GM19452 (cell line): ENCODE results near the gene MREG.
"Not testable (repeated sequence)": the region's sequence is repeated elsewhere in the genome, so short reads cannot be mapped to it uniquely, and the experiment has no call there.

Experiments
- ATAC-seq: cut with Tn5 transposase; IDR thresholded peaks from one replicate; pipeline ENCODE4 v1.9.1; 2021; ENCODE audit not compliant: unreplicated experiment

MREG gene

GRCh38 chr2:215965532-215966165, 47.7 kb downstream of the MREG start:
- ATAC-seq = no peak

DNA sequence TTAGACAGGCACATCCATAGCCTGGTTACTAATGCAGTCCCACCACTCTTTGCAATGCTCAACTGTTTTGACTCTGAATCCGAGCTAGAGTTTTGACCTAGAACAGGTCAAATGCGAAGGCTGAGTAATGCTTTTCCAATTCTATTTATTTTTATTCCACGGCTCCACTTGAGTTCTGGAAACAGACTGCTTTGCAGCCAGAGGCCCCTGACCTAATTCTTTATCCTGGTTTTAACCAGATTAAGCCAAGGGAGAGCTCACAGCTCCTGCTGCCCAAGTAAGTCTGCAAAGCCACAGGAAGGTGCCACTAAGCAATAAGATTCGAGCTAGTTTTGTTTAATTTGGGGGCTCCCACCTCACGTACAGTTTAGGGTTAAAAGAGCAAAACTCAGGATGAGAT, 51.4 kb downstream of the MREG start:
- no peak for ATAC-seq

DNA sequence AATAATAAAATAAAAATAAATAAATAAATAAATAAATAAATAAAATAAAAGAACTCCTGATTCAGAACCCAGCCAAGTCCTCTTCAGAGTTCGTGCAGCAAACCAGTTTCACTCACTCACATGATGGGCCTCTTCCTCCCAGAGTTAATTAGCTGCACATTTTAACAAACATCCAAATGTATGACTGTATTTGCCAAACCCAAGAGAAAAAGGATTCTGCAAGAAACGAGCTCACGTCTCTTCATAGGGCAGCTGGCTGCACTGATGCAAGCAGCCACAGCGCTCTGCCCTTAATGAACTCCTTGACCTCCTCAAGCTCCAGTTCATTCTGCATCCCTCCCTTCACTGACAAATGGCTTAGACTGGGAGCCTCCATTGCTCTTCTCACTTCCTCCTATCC, 55.1 kb downstream of the MREG start:
- ATAC-seq = no peak

DNA sequence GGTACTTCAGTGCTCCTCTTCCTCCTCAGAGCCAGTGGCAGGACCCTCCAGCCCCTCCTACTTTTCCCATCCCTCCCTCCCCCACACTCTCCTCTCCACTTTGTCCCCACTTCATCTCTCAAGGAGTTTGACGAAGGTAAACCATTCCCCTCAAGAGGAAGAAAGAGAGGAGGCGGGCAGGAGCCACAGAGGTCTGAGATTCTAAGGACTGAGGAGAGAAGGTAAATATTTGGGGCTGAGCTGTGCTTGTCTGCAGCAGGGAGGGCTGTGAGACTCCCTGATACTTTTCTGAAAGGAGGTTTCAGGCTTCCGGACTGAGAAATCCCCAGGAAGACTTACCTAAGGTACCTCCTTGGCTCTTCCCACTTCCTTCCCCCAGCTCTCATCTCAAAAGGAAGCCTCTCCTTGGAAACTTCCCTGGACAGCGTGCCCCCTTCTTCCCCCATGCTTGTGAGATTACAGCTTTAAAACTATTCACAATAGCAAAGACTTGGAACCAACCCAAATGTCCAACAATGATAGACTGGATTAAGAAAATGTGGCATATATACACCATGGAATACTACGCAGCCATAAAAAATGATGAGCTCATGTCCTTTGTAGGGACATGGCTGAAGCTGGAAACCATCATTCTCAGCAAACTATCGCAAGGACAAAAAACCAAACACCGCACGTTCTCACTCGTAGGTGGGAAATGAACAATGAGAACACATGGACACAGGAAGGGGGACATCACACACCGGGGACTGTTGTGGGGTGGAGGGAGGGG, 55.8 kb downstream of the MREG start:
- ATAC-seq = not testable (repeated sequence)

DNA sequence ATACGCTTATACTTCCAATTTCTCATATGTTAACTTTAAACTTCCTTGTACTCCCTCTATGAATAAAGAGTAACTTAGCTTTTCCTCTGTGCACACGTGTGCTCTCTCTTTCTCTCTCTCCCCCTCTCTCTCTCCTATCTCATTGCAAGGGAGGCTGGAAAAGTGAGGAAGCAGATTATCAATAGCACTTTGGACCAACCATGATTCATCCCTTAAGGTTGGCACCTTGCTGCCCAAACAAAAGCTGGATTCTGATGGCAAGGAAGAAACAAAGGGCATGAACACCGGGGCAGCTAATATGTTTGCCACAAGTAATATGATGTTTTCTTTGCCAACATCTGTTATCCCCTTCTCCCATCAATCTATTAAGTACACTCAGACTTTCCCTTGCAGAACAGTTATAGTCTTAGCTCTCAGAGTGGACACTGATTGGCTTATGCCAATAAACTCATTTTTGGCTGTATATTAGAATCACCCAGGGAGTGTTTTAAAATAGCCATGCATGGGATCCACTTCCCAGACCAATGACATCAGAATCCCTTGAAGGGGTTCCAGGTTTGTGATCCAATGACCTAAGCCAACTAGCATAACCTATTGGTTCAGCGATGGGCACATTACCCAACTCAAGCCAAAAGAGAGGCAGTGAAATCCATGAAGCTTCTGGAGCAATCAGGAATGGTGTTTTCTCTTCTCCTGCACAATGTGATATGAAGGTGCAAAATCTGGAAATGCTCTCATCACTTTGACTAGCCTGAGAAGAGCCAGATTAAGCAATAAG, 60.3 kb downstream of the MREG start:
- ATAC-seq = no peak

GRCh38 chr2:215951558-215951957, 61.8 kb downstream of the MREG start:
- ATAC-seq = no peak

- peak; percentile 83 for ATAC-seq
Observed at GRCh38 chr2:215949991-215950404, 63.4 kb downstream of the MREG start.

DNA sequence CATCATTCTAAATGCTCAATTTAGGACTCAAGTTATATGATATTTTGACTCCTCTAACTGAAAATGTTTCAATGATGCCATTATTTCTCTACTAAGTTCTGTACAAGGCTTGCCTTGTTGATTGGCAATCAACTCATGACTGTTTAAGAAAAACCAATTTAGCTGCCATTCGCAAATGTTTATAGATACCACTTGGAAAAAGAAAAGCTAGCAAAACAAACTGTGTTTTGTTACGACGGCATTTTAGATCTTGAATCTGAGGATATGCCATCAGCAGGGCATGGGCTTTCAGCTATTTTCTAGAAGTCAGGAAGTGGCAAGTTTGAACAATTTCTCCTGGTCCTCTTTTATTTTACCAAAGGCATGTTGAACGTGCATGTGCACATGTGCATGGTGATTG, 65.3 kb downstream of the MREG start:
- ATAC-seq = no peak

- no peak for ATAC-seq
Observed at GRCh38 chr2:215946586-215946985, 66.8 kb downstream of the MREG start.

DNA sequence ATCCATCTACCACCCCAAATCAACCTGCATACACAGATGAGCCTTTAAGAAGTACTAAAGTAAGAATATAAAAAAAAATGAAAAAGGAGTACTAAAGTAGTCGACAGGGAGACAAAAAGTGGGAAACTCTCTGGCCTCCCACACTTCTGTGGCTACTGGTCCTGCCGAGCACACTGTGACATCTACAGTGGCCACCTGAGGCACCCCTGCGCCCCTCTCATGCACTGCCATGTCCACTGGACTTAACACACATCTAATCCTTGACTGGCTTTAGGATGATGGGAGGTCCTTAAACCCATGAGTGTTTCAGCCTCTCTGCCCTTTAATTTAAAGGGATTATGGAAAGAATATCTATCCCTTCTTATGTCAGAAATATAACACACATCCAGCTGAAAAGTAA, 71.2 kb downstream of the MREG start:
- ATAC-seq = no peak

DNA sequence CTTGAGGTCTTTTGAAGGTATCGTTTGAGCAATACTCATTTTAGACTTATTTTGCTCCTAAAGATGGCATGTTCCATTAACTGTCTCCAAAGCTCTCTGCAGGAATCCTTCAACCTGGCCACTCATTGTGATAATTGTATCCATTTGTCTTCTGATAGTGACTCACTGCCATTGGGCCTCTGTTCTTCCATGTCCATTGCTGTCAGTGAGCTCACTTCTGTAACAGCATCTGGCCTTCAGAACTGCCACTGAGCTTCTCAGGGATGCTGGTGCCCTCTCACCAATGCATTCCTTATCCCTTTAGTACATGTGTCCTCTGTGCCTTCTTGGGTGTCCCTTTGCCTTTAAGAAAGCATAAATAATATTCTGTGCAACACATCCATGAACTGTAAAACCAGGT, 71.6 kb downstream of the MREG start:
- ATAC-seq = no peak

DNA sequence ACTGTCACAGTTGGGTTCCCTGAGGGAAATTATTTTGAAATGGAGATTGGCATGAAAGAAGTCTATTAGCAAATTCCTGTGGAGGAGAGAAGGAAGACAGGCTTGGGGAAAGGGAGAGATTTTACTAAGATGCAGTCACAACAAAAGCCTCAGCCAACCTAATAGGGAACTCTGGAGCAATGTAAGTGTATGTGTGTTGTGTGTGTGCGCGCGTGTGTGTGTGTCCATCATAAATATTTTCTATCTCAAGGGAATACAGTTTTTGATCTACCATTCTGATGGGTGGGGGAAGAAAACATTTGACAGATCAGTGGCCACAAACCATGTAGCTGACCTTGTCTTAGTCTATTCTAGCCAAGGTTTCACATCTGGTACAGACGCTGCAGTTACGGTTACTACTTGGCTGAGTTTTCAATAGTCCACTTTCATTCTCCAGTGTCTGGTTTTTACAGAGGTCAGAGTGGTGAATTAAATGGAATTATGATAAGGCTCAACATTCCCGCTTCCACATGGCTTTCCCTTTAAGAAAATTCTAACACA, 72.6 kb downstream of the MREG start:
- no peak for ATAC-seq

- ATAC-seq = no peak
Observed at GRCh38 chr2:215937190-215937589, 76.2 kb downstream of the MREG start.

- ATAC-seq = no peak
Observed at GRCh38 chr2:215933151-215933550, 80.2 kb downstream of the MREG start.

DNA sequence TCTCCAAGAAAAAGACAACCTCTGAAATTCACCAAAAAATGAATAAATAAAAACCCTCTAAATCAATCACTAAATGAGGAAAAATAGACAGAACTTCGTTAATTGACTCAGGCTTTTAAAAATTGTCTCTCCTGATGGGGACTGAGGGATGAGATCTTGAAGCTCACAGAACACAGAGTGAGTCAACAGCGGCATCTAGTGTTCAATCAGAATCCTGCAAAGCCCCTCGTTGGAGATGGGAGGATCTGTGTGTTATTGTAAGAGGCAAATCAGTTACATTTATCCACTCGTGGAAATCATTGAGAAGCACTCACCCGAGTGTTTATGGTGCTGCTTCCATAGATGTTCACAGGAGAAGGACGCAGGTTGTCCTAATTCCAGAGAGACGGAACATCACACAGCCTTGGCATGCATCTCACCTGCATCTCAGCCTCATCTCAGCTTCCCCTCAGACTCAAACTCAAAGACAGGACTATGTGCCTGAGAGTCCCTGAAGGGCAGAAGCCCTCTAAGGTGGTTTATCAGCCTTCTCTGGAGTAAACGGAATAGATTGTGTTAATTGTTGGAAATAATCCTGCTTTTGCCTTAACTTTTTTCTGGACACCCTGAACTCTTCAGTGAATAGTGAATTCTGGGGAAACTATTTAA, 82.0 kb downstream of the MREG start:
- ATAC-seq = peak; percentile 84

DNA sequence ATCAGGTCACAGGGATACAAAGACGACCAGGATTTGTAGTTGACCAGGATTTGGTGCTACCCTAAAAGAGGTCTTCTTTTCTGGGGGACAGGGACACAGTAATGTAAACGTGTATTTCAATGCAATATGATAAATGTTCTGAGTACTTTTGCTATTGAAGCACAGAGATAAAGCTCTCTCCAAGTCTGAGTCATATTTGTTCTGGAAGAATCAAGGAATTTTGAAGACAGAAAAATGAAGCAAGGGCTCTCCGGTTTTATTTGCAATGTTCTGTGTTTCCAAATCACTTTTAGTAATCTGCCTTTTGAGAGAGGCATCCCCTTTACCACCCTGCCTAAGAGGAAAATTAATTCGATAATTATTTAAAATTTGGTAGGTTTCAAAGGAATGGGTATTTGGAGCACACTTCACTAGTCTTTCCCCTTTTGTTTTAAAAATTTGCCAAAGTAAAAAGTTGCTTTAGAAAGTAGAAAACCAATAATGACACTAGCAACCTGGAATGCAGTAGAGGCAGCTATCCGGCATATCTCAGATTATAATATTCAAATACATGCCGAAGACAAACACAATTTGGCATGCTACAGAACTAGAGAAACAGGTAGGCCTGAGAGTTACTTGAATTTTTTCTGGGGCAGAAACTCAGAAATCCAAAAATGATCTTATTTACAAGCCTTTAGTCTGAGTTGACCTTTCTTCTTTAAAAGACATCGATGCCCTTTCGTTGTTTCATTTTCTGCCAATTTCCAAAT, 82.7 kb downstream of the MREG start:
- ATAC-seq = no peak

DNA sequence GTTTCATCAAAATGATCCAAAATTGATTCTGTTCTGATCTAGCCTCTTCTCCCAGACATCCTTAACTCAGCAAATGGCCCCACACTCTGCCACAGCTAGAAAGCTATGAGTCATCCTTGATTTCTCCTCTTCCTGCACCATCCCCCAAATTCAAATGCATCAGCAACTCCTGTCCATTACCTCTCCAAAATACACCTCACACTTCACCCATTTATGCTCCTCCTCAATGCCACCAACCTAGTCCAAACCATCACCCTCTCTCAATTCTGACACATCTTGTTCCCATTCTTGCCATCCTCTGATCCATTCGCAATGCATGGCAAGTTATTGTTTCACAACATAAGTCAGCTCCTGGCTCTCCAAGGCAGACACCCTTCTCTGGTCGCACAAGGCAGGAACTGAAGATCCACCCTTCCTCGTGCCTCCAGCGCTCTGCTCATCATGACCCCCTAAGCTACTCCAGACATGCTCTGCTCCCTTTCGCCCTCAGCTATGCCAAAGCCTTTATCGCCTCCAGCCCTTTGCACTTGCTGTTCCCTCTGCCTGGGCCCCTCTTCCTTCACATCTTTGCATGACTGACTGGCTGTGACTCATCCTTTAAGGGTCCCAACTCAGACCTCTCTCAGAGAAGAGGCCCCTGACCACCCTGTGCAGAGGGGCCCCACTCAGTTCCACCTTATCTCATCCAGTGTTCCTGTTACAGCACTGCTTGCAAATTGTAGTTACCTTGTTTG, 83.6 kb downstream of the MREG start:
- ATAC-seq = no peak

DNA sequence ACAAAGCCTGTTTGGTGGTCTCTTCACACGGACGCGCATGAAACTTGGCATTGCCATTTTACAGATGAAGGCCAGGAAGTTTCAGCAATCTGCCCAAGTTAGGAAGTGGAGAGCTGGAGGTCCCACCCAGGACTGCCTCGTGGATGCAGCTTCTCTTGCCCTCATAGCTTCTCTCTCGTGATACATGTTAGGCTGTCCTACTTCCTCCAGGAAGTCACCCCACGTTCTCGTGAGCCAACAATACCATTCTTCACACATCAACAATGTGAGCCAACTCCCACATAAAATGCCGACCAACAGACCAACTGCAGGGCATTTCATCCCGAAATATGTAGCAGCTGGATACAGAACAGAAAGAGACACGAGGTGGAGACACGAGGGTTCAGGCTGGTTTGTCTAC, 85.3 kb downstream of the MREG start:
- ATAC-seq = no peak

- ATAC-seq = not testable (repeated sequence)
Observed at GRCh38 chr2:215926992-215927391, 86.4 kb downstream of the MREG start.

DNA sequence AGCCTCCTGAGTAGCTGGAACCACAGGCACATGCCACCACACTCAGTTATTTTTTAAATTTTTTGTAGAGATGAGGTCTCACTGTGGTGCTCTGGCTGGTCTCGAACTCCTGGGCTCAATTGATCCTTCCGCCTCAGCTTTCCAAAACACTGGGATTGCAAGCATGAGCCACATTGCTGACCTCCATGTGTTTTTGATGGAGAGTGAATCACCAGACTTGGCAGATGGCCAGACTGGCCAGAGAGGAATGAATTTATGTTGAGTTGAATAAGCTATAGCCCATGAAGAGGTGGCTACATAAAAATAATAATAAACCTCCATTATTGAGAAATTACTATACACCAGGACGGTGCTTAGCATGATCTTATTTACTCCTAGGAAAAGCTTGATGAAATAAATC, 91.5 kb downstream of the MREG start:
- no peak for ATAC-seq
